MM.1S (cell line): ENCODE results near the gene ZDHHC8.

Experiments used
- DNase-seq: peaks from one replicate; pipeline ENCODE4 v3.0.0-alpha.2; 2015
- H2AFZ ChIP-seq: fragments of 300-600 bp; sonication (generic); 2 replicates; pipeline ENCODE4 v1.6.0; 2016; ENCODE audit warnings: antibody characterized with exemption, low read length
- H3F3A ChIP-seq: fragments of 300-600 bp; sonication (generic); 2 replicates; pipeline ENCODE4 v1.6.1; 2016; ENCODE audit warnings: mild to moderate bottlenecking, antibody characterized with exemption, low read length, moderate library complexity, mixed read lengths; ENCODE audit not compliant: insufficient read depth
- H3K27ac ChIP-seq: fragments of 300-600 bp; sonication (generic); 2 replicates; pipeline ENCODE4 v1.5.1; 2016; ENCODE audit warnings: mild to moderate bottlenecking, low read length
- H3K27me3 ChIP-seq: fragments of 300-600 bp; sonication (generic); replicated peaks from 2 replicates; pipeline ENCODE4 v1.6.0; 2016; ENCODE audit warnings: low read length; ENCODE audit not compliant: insufficient read depth
- H3K36me3 ChIP-seq: fragments of 300-600 bp; sonication (generic); replicated peaks from 2 replicates; pipeline ENCODE4 v1.6.1; 2016; ENCODE audit warnings: mild to moderate bottlenecking, low read length, mixed read lengths; ENCODE audit not compliant: insufficient read depth
- H3K4me1 ChIP-seq: fragments of 300-600 bp; sonication (generic); 2 replicates; pipeline ENCODE4 v1.6.1; 2016; ENCODE audit warnings: low read length, mixed read lengths
- H3K4me2 ChIP-seq: fragments of 300-600 bp; sonication (generic); 2 replicates; pipeline ENCODE4 v1.6.0; 2016; ENCODE audit warnings: low read depth, low read length
- H3K4me3 ChIP-seq: fragments of 300-600 bp; sonication (generic); 2 replicates; pipeline ENCODE4 v1.5.1; 2016; ENCODE audit warnings: low read length, mixed read lengths
- H3K79me2 ChIP-seq: fragments of 300-600 bp; sonication (generic); 2 replicates; pipeline ENCODE4 v1.6.1; 2016; ENCODE audit warnings: mixed run types, low read length, mixed read lengths
- H3K9ac ChIP-seq: fragments of 300-600 bp; sonication (generic); 2 replicates; pipeline ENCODE4 v1.6.1; 2016; ENCODE audit warnings: low read length, mixed read lengths
- H3K9me2 ChIP-seq: fragments of 300-600 bp; sonication (generic); replicated peaks from 2 replicates; pipeline ENCODE4 v1.6.1; 2016; ENCODE audit warnings: mild to moderate bottlenecking, low read length, mixed read lengths; ENCODE audit not compliant: insufficient read depth
- H3K9me3 ChIP-seq: fragments of 300-600 bp; sonication (generic); replicated peaks from 2 replicates; pipeline ENCODE4 v1.6.1; 2016; ENCODE audit warnings: mild to moderate bottlenecking, low read length, mixed read lengths; ENCODE audit not compliant: insufficient read depth
- H4K20me1 ChIP-seq: fragments of 300-600 bp; sonication (generic); 2 replicates; pipeline ENCODE4 v1.6.1; 2016; ENCODE audit warnings: mild to moderate bottlenecking, low read length, moderate library complexity, mixed read lengths; ENCODE audit not compliant: insufficient read depth
- CTCF ChIP-seq: fragments of 300-600 bp; sonication (generic); IDR thresholded peaks from 2 replicates; pipeline ENCODE4 v1.5.1; 2016; ENCODE audit warnings: antibody characterized with exemption, low read length, mixed read lengths
- EZH2 ChIP-seq: fragments of 300-600 bp; sonication (generic); optimal IDR thresholded peaks from 2 replicates; pipeline ENCODE3; 2017; ENCODE audit warnings: low read depth, mild to moderate bottlenecking, antibody characterized with exemption, low read length, mixed read lengths
- EZH2phosphoT487 ChIP-seq: fragments of 300-600 bp; sonication (generic); IDR thresholded peaks from 2 replicates; pipeline ENCODE4 v1.6.1; 2018; ENCODE audit warnings: antibody characterized with exemption, low read length

Gene ZDHHC8

GRCh38 chr22:20091690-20092476 is 39.7 kb upstream of the ZDHHC8 start:
- DNase-seq = no peak
- Histone ChIP-seq H3K4me1 (no peaks in the 10 kb centered on the region), H3K79me2 (peaks cover 38% of the 10 kb centered on the region), H3F3A (no peaks in the 10 kb centered on the region), H3K27me3 (no peaks in the 10 kb centered on the region), H3K4me2 (no peak overlapping the region), H4K20me1 (no peaks in the 10 kb centered on the region), H3K36me3 (peaks cover 23% of the 10 kb centered on the region), H2AFZ (no peak overlapping the region), H3K4me3 (no peak overlapping the region), H3K9me2 (no peaks in the 10 kb centered on the region), H3K9me3 (no peaks in the 10 kb centered on the region), H3K9ac (no peak overlapping the region), H3K27ac (no peak overlapping the region)
- TF ChIP-seq CTCF (no peak), EZH2phosphoT487 (no peak), EZH2 (no peak)

GRCh38 chr22:20092477-20092854 is 39.1 kb upstream of the ZDHHC8 start:
- TF ChIP-seq EZH2phosphoT487 (no peak), EZH2 (no peak), CTCF (no peak)
- no peak overlapping the region for H3K27ac ChIP-seq
- no peaks in the 10 kb centered on the region for H3F3A ChIP-seq
- H4K20me1 ChIP-seq = no peaks in the 10 kb centered on the region
- H2AFZ ChIP-seq = no peak overlapping the region
- no peaks in the 10 kb centered on the region for H3K9me3 ChIP-seq
- H3K9ac ChIP-seq = no peak overlapping the region
- no peak overlapping the region for H3K4me2 ChIP-seq
- no peaks in the 10 kb centered on the region for H3K27me3 ChIP-seq
- H3K36me3 ChIP-seq = peaks cover 27% of the 10 kb centered on the region
- no peaks in the 10 kb centered on the region for H3K9me2 ChIP-seq
- H3K79me2 ChIP-seq = peaks cover 38% of the 10 kb centered on the region
- H3K4me1 ChIP-seq = no peaks in the 10 kb centered on the region
- H3K4me3 ChIP-seq = no peak overlapping the region
- DNase-seq = no peak

GRCh38 chr22:20093418-20094196 is 38.0 kb upstream of the ZDHHC8 start:
- Histone ChIP-seq H3K4me1 (no peaks in the 10 kb centered on the region), H4K20me1 (no peaks in the 10 kb centered on the region), H3K36me3 (peaks cover 28% of the 10 kb centered on the region), H3K9ac (no peak overlapping the region), H3K27ac (no peak overlapping the region), H3K9me2 (no peaks in the 10 kb centered on the region), H3K27me3 (no peaks in the 10 kb centered on the region), H2AFZ (no peak overlapping the region), H3K79me2 (peaks cover 32% of the 10 kb centered on the region), H3K9me3 (no peaks in the 10 kb centered on the region), H3F3A (no peaks in the 10 kb centered on the region), H3K4me2 (no peak overlapping the region), H3K4me3 (no peak overlapping the region)
- DNase-seq = no peak
- TF ChIP-seq EZH2 (no peak), EZH2phosphoT487 (no peak), CTCF (no peak)
